SU-DHL-6 (cell line): Measurements from ENCODE around the gene RAB3GAP1.

Experiments
- EZH2phosphoT487 ChIP-seq: fragments of 200-600 bp; sonication (generic), shearing (Covaris generic); conservative IDR thresholded peaks from 2 replicates; pipeline ENCODE4 v1.6.1; 2018; ENCODE audit warnings: mild to moderate bottlenecking, antibody characterized with exemption, low read length, moderate library complexity, mixed read lengths
- TF ChIP-seq, protein P1 (sequence below): fragments of 200-600 bp; sonication (generic); IDR thresholded peaks from one replicate; pipeline ENCODE4 v1.5.1; 2017; ENCODE audit warnings: antibody characterized with exemption, mild to moderate bottlenecking, low read length, moderate library complexity; ENCODE audit not compliant: insufficient read depth, poor library complexity, severe bottlenecking

DNA sequence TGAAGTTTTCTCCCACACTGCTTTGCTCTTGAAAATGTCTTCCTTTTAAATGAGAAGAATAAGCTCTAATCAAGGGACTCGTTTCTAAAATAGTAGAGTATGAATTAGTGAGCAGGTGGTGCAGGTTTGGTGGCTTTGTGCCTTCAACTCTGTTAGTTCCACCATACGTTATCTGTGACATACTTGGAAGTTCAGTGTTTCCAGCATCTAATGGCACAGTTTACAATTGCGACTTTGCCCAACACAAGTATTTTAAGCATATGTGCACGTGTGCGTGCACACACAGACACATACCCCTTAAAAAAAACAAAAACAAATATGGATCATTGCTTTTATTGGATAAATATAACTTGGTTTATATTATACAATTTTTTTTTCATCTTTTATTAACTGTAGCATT, 111.8 kb downstream of the RAB3GAP1 start:
- TF ChIP-seq, protein P1, sequence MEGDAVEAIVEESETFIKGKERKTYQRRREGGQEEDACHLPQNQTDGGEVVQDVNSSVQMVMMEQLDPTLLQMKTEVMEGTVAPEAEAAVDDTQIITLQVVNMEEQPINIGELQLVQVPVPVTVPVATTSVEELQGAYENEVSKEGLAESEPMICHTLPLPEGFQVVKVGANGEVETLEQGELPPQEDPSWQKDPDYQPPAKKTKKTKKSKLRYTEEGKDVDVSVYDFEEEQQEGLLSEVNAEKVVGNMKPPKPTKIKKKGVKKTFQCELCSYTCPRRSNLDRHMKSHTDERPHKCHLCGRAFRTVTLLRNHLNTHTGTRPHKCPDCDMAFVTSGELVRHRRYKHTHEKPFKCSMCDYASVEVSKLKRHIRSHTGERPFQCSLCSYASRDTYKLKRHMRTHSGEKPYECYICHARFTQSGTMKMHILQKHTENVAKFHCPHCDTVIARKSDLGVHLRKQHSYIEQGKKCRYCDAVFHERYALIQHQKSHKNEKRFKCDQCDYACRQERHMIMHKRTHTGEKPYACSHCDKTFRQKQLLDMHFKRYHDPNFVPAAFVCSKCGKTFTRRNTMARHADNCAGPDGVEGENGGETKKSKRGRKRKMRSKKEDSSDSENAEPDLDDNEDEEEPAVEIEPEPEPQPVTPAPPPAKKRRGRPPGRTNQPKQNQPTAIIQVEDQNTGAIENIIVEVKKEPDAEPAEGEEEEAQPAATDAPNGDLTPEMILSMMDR, result no peak
- TF ChIP-seq EZH2phosphoT487, result no peak
